Measurements from ENCODE around the gene WDR7.

DNA sequence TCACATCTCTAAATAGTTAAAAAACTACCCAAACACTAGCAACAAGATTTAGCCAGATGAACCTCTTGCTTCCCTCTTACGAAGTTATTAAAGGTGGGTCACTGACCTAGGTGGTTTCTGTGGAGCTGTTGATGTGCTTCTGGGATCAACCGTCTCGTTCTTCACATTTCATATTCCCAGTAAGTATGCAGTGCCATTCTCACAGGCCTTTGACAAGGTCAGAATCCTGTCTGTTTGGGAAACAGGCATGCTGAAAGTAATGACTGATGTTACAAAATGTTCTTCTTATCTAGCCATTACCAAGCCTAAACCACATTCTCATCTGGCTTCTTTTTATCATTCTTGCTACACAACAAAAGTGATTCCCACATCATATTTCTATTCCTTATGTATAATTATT lies 70.3 kb downstream of the WDR7 start:
- TF ChIP-seq, protein P1, sequence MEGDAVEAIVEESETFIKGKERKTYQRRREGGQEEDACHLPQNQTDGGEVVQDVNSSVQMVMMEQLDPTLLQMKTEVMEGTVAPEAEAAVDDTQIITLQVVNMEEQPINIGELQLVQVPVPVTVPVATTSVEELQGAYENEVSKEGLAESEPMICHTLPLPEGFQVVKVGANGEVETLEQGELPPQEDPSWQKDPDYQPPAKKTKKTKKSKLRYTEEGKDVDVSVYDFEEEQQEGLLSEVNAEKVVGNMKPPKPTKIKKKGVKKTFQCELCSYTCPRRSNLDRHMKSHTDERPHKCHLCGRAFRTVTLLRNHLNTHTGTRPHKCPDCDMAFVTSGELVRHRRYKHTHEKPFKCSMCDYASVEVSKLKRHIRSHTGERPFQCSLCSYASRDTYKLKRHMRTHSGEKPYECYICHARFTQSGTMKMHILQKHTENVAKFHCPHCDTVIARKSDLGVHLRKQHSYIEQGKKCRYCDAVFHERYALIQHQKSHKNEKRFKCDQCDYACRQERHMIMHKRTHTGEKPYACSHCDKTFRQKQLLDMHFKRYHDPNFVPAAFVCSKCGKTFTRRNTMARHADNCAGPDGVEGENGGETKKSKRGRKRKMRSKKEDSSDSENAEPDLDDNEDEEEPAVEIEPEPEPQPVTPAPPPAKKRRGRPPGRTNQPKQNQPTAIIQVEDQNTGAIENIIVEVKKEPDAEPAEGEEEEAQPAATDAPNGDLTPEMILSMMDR (IDR thresholded peaks at IDR 0.05) = no peak
- TF ChIP-seq POLR2A (IDR thresholded peaks at IDR 0.05; ENCODE audit: low read depth) (no peak), POLR2AphosphoS5 (IDR thresholded peaks at IDR 0.05) (no peak), EP300 (IDR thresholded peaks at IDR 0.05) (no peak)
